ENCODE data around the gene HIVEP3.

- TF ChIP-seq MYC (IDR thresholded peaks at IDR 0.05; ENCODE audit: low read depth, low read length), result no peak
- TF ChIP-seq, protein P1, sequence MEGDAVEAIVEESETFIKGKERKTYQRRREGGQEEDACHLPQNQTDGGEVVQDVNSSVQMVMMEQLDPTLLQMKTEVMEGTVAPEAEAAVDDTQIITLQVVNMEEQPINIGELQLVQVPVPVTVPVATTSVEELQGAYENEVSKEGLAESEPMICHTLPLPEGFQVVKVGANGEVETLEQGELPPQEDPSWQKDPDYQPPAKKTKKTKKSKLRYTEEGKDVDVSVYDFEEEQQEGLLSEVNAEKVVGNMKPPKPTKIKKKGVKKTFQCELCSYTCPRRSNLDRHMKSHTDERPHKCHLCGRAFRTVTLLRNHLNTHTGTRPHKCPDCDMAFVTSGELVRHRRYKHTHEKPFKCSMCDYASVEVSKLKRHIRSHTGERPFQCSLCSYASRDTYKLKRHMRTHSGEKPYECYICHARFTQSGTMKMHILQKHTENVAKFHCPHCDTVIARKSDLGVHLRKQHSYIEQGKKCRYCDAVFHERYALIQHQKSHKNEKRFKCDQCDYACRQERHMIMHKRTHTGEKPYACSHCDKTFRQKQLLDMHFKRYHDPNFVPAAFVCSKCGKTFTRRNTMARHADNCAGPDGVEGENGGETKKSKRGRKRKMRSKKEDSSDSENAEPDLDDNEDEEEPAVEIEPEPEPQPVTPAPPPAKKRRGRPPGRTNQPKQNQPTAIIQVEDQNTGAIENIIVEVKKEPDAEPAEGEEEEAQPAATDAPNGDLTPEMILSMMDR (IDR thresholded peaks at IDR 0.05; ENCODE audit: low read depth, low read length), result no peak
- TF ChIP-seq POLR2A (IDR thresholded peaks at IDR 0.05; ENCODE audit: extremely low read depth, insufficient read length), result no peak
- TF ChIP-seq MAX (IDR thresholded peaks at IDR 0.05; ENCODE audit: low read depth, low read length), result no peak
Measured at GRCh38 chr1:41879617-41880016, 39.1 kb downstream of the HIVEP3 start.
